ENCODE results near the gene PRKX. TPM values are rescaled to one million over a fixed set of nuclear protein-coding genes. Genes with fewer than 3 reads are reported as not detected.

Gene PRKX
- total and polyA plus RNA-seq, 2 of the 8 experiments (the other 6 are each of a cell fraction or from before 2014, with no cell fraction given) = 19.4 to 55.3 TPM

DNA sequence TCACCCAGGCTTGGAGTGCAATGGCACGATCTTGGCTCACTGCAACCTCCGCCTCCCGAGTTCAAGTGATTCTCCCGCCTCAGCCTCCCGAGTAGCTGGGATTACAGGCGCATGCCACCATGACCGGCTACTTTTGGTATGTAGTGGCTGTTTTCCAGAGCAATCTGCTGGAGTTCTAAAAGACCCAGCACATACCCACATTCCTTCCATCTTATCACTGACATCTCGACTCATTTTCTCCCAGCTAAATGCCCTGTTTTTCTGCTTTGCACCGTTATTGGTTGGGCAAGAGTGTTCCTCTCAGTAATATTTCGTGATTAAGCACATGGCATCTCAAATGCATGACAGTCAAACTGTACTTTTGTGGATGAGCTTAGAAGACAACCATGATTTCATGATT lies 53.7 kb downstream of the PRKX start:
- H3K9ac ChIP-seq (replicated peaks in 1 of 4; ENCODE audit: extremely low read depth in 1 of 4, low read depth in 3 of 4, low read length in 3 of 4) = no peak overlapping the region
- H3K79me2 ChIP-seq (ENCODE audit: control insufficient read depth in 1 of 2, insufficient read depth in 2 of 2, low read length in 2 of 2) = no peaks in the 10 kb centered on the region
- peaks cover 0 to 10% (median 4%) of the 10 kb centered on the region in 4 experiments; a peak in 5 of 8 replicates for H3K36me3 ChIP-seq (ENCODE audit: control insufficient read depth in 2 of 4, insufficient read depth in 4 of 4, low read length in 3 of 4)
- H3K4me2 ChIP-seq (ENCODE audit: insufficient read depth in 1 of 2, low read depth in 2 of 2, low read length in 2 of 2) = no peak overlapping the region
- no peaks in the 10 kb centered on the region for H3K4me1 ChIP-seq (replicated peaks in 1 of 4; ENCODE audit: control insufficient read depth in 3 of 4, insufficient read depth in 4 of 4, low read length in 3 of 4)
- H3K27me3 ChIP-seq (replicated peaks in 1 of 4; ENCODE audit: control insufficient read depth in 3 of 4, extremely low read depth in 1 of 4, insufficient read depth in 3 of 4, low read length in 3 of 4) = no peaks in the 10 kb centered on the region
- no peak overlapping the region for H4K5ac ChIP-seq (ENCODE audit: insufficient read length, low read depth, low read length)
- H2BK12ac ChIP-seq (ENCODE audit: low read depth, low read length) = no peak overlapping the region
- H2AK5ac ChIP-seq (ENCODE audit: low read depth, low read length) = no peak overlapping the region
- H3K23me2 ChIP-seq (ENCODE audit: low read depth, low read length) = peaks cover 2% of the 10 kb centered on the region; the same call in 1 of the 2 replicates
- DNase-seq (ENCODE audit: low read depth in 1 of 2, low spot score in 2 of 2) (no peak), FAIRE-seq (no peak)
- no peak overlapping the region for H3K18ac ChIP-seq (ENCODE audit: extremely low read depth, low read length)
- WGBS, 2 experiments (ENCODE audit: extremely low coverage in 1 of 2, insufficient coverage in 1 of 2, insufficient read length in 1 of 2, insufficient replicate concordance in 2 of 2, low coverage in 1 of 2, low lambda C conversion rate in 2 of 2, missing lambda C conversion rate in 1 of 2) = 89% methylated on average over 10 of the region's 10 CpGs; no CpG with 5 or more reads in 1 of the 2 experiments
- ChIA-PET CTCF (ENCODE audit: partially characterized antibody) (interaction anchor here (1.0 to 1.7 kb wide), 2 partner anchors 84 to 128 kb away, joined by 3 read pairs; no protein-coding TSS in a partner anchor), POLR2A (ENCODE audit: partially characterized antibody) (no interaction called here)
- no peak overlapping the region for H3K56ac ChIP-seq (replicated peaks; ENCODE audit: insufficient read length, low read depth, low read length)
- no peak overlapping the region for H3K4ac ChIP-seq (replicated peaks; ENCODE audit: insufficient read length, low read depth, low read length)
- no peak overlapping the region for H3K14ac ChIP-seq (ENCODE audit: insufficient read length)
- no peak overlapping the region for H2BK5ac ChIP-seq (ENCODE audit: low read depth, low read length)
- no peaks in the 10 kb centered on the region for H3K9me3 ChIP-seq (ENCODE audit: insufficient read depth in 2 of 2, low read depth in 1 of 2, low read length in 1 of 2)
- H3K27ac ChIP-seq (ENCODE audit: low read depth, low read length) = no peak overlapping the region
- H4K20me1 ChIP-seq (replicated peaks in 1 of 2; ENCODE audit: control insufficient read depth in 1 of 2, insufficient read depth in 2 of 2, low read length in 2 of 2) = no peaks in the 10 kb centered on the region
- no peak overlapping the region for H4K91ac ChIP-seq (replicated peaks; ENCODE audit: insufficient read length, low read length)
- H2BK15ac ChIP-seq (ENCODE audit: low read length) = no peak overlapping the region
- no peak overlapping the region for H2AFZ ChIP-seq (ENCODE audit: low read length)
- H2BK20ac ChIP-seq (ENCODE audit: low read length) = no peak overlapping the region
- H3K79me1 ChIP-seq (ENCODE audit: low read depth, low read length) = no peaks in the 10 kb centered on the region
- no peak overlapping the region for H2BK120ac ChIP-seq (replicated peaks; ENCODE audit: low read depth, low read length)
- no peak overlapping the region for H4K8ac ChIP-seq (ENCODE audit: extremely low read depth, insufficient read depth, low read length)
- H3K4me3 ChIP-seq (ENCODE audit: extremely low read depth in 1 of 4, insufficient read depth in 2 of 4, low read depth in 3 of 4, low read length in 4 of 4) = no peak overlapping the region
- H3K23ac ChIP-seq (ENCODE audit: insufficient read length) = no peak overlapping the region
- no peak for TF ChIP-seq TAF1 (IDR thresholded peaks at IDR 0.05; ENCODE audit: low read depth, low read length)
